GM19463 (cell line): ENCODE data around the gene SLC25A23.
A peak's percentile ranks its signal among the peaks of the same experiment; 100 is the strongest.
"Not testable (repeated sequence)": the region's sequence is repeated elsewhere in the genome, so short reads cannot be mapped to it uniquely, and the experiment has no call there.

Source experiments
- ATAC-seq: cut with Tn5 transposase; IDR thresholded peaks from one replicate; pipeline ENCODE4 v1.9.1; 2021; ENCODE audit warnings: mild to moderate bottlenecking, moderate library complexity; ENCODE audit not compliant: unreplicated experiment

SLC25A23 gene

GRCh38 chr19:6406401-6406800 lies 53.2 kb downstream of the SLC25A23 start:
- no peak for ATAC-seq

- ATAC-seq: no peak
Measured at GRCh38 chr19:6402837-6403608, 56.6 kb downstream of the SLC25A23 start.

- no peak for ATAC-seq
Measured at GRCh38 chr19:6402058-6402457, 57.5 kb downstream of the SLC25A23 start.

GRCh38 chr19:6400062-6400944 lies 59.3 kb downstream of the SLC25A23 start:
- not testable (repeated sequence) for ATAC-seq

- ATAC-seq: no peak
Measured at GRCh38 chr19:6396305-6396704, 63.3 kb downstream of the SLC25A23 start.

GRCh38 chr19:6394831-6395230 lies 64.8 kb downstream of the SLC25A23 start:
- ATAC-seq: no peak

- no peak for ATAC-seq
Measured at GRCh38 chr19:6393983-6394412, 65.6 kb downstream of the SLC25A23 start.

GRCh38 chr19:6393074-6393982 lies 66.3 kb downstream of the SLC25A23 start, which contains the start of gene GTF2F1:
GTF2F1 (minus strand) TSS chr19:6393164; CDS start chr19:6392995, 169 bp downstream.
- ATAC-seq: peak; percentile 80

GRCh38 chr19:6392221-6393073 lies 67.1 kb downstream of the SLC25A23 start:
- ATAC-seq: no peak
